ENCODE data around the gene PDF. TPM values are rescaled to one million over a fixed set of nuclear protein-coding genes. Genes with fewer than 3 reads are reported as not detected.

PDF gene
- total and polyA plus RNA-seq, 2 of the 13 experiments (the other 11 are each of a cell fraction or from before 2014, with no cell fraction given): 12.4 to 48.8 TPM

GRCh38 chr16:69326172-69326873 is 4.1 kb downstream of the PDF start (continued):
- TF ChIP-seq IKZF5 (CRISPR knock-in tag; IDR thresholded peaks at IDR 0.05) (peak; percentile 96), MBD4 (IDR thresholded peaks at IDR 0.05; ENCODE audit: borderline replicate concordance, low read length) (0 out of 2 replicates have a peak, but pooled peaks have one; percentile 20), E2F2 (CRISPR knock-in tag; IDR thresholded peaks at IDR 0.05; ENCODE audit: borderline replicate concordance) (0 out of 2 replicates have a peak, but pooled peaks have one; percentile 54), ZNF33B (CRISPR knock-in tag; IDR thresholded peaks at IDR 0.05) (no peak), ZNF280B (CRISPR knock-in tag; IDR thresholded peaks at IDR 0.05; ENCODE audit: borderline replicate concordance) (no peak), CREB1 (IDR thresholded peaks at IDR 0.05) (peak; percentile 61), CREB1 (CRISPR knock-in tag; IDR thresholded peaks at IDR 0.05) (no peak), KDM5A (IDR thresholded peaks at IDR 0.05; ENCODE audit: borderline replicate concordance, low read length) (no peak), KLF15 (CRISPR knock-in tag; IDR thresholded peaks at IDR 0.05; ENCODE audit: borderline replicate concordance) (no peak), SNAI1 (CRISPR knock-in tag; IDR thresholded peaks at IDR 0.05; ENCODE audit: borderline replicate concordance) (no peak), ZBTB8A (CRISPR knock-in tag; IDR thresholded peaks at IDR 0.05; ENCODE audit: borderline replicate concordance, low read depth) (no peak), SETDB1 (CRISPR knock-in tag; IDR thresholded peaks at IDR 0.05; ENCODE audit: borderline replicate concordance) (no peak), SAFB2 (CRISPR knock-in tag; IDR thresholded peaks at IDR 0.05; ENCODE audit: borderline replicate concordance, low read depth) (0 out of 2 replicates have a peak, but pooled peaks have one; percentile 7), NCOA2 (CRISPR knock-in tag; IDR thresholded peaks at IDR 0.05) (no peak; the same call in 1 of the 2 replicates), ZNF296 (CRISPR knock-in tag; conservative IDR thresholded peaks at IDR 0.05) (no peak), TEF (CRISPR knock-in tag; IDR thresholded peaks at IDR 0.05) (no peak), ZNF629 (CRISPR knock-in tag; conservative IDR thresholded peaks at IDR 0.05) (peak; percentile 59), PBX2 (CRISPR knock-in tag; IDR thresholded peaks at IDR 0.05) (peak; percentile 55), REL (CRISPR knock-in tag; conservative IDR thresholded peaks at IDR 0.05) (no peak), TCF7 (IDR thresholded peaks at IDR 0.05; ENCODE audit: low read depth) (no peak), RBFOX2 (IDR thresholded peaks at IDR 0.05; ENCODE audit: low read depth, low read length) (peak; percentile 35), ZNF230 (CRISPR knock-in tag; IDR thresholded peaks at IDR 0.05) (no peak), JUND (CRISPR knock-in tag; IDR thresholded peaks at IDR 0.05) (no peak)
